Activated CD4-positive, alpha-beta memory T cell treated with anti-CD3 and anti-CD28 coated beads, Interleukin-2, amount 10 ng/mL, durations not matched to agents 7 days and 5 days (primary cell): ENCODE results near the gene CAP1. TPM values are rescaled to one million over a fixed set of nuclear protein-coding genes. Genes with fewer than 3 reads are reported as not detected.

Experiments used
- CTCF ChIA-PET: fragments of 350-600 bp; sonication (Branson Sonifier 250); formaldehyde crosslinking; loops from one replicate; lab custom pipeline; 2021; ENCODE audit warnings: antibody characterized with exemption, inconsistent platforms; lab: Charles Lee
- POLR2A ChIA-PET: fragments of 350-600 bp; sonication (Branson Sonifier 250); formaldehyde crosslinking; loops from one replicate; lab custom pipeline; 2021; ENCODE audit warnings: antibody characterized with exemption; lab: Charles Lee
- DNase-seq: peaks from one replicate; pipeline ENCODE4 v3.0.0-alpha.2; 2020
- H3K27ac Mint-ChIP-seq: one replicate; pipeline ENCODE4 v1.8.0; 2021; ENCODE audit warnings: mild to moderate bottlenecking, mixed read lengths
- H3K27me3 Mint-ChIP-seq: one replicate; pipeline ENCODE4 v1.8.0; 2021; ENCODE audit warnings: mixed read lengths
- H3K36me3 Mint-ChIP-seq: one replicate; pipeline ENCODE4 v1.8.0; 2021; ENCODE audit warnings: low read depth, mixed read lengths
- H3K4me1 Mint-ChIP-seq: one replicate; pipeline ENCODE4 v1.8.0; 2021; ENCODE audit warnings: mixed read lengths
- H3K4me3 Mint-ChIP-seq: one replicate; pipeline ENCODE4 v1.8.0; 2021; ENCODE audit warnings: mild to moderate bottlenecking, mixed read lengths
- H3K9me3 Mint-ChIP-seq: one replicate; pipeline ENCODE4 v1.8.0; 2021; ENCODE audit warnings: mixed read lengths
- total RNA-seq, 2 experiments: library from RNA; stranded (reverse); gene quantifications; one replicate each; pipeline ENCODE4 v1.2.3, GENCODE V29; 2021

Gene CAP1
- total RNA-seq, 2 experiments from 2014 or later: 890 to 908 TPM

DNA sequence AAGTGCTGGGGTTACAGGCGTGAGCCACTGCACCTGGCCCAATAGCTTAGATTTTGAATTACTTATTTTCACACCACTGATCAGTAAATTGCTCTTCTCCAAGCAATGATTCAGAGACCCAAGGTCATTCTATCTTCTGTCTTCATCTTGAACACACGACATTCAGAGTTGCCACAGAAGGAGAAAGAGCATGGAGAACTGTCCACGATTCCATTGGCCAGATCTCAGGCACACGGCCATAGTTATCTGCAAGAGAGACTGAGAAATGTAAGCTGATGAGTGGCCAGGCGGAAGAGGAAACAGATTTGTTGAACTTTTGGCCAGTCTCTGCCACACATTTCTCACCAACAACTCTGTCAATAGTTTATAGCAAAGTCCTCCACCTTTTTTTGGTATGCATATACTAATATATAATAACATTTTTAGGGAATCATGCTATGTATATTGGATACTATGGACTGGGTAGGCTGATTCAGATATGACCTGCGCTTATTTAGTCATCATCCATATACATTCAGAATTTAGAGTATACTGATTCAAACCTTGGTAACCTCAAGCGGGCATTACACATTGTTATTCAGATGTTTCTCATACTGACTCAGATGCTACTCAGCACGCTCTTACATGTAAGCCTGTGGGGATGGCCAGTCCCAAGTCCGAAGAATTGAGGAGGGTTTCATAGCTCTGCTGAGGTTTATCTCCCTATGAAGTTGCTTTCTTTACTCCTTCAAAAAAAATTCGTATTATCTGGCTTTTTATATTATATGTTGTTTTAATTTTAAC, 25.5 kb upstream of the CAP1 start:
- Mint-ChIP-seq H3K27ac (no peak overlapping the region), H3K36me3 (no peaks in the 10 kb centered on the region), H3K27me3 (peaks cover 3% of the 10 kb centered on the region), H3K4me1 (peaks cover 14% of the 10 kb centered on the region), H3K9me3 (peaks cover 8% of the 10 kb centered on the region), H3K4me3 (no peak overlapping the region)
- DNase-seq: no peak
- CTCF ChIA-PET: interaction anchor here (1.6 to 3.0 kb wide), 3 partner anchors 13 to 25 kb away, joined by 5 to 13 read pairs (median 7); partner anchors contain the start of gene CAP1
- POLR2A ChIA-PET: interaction anchor here (0.9 to 1.7 kb wide), 3 partner anchors 14 to 25 kb away, joined by 3 to 10 read pairs (median 5); partner anchors contain the start of gene CAP1

DNA sequence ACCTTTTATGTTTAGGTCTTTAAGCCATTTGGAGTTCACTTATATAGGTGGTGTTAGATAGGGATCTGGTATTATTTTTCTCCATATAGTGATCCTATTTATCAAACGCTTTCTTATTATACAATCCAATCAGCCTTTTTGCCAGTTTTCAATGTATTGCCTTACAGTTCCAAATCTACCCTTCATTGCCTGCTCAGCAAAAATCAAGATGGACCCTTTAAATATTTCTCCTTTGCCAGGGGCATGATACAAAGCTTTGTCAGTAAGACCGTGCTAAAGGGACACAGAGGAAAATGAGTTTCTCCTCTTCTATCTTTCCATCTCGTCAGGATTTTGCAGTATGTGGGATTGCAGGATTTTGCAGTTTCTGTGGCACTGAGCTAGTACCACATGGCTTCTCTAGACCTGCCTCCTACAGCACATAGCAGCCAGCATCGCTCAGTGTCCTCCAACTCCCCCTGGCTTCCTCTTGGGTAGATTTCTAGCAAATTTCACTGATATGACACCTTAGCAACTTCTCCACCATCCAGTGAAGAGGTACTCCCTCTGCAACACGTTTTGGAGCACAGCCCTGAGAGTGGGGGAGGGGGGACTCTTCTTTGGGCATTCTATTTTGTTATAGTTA, 22.5 kb upstream of the CAP1 start:
- H3K9me3 Mint-ChIP-seq: no peaks in the 10 kb centered on the region
- no peaks in the 10 kb centered on the region for H3K36me3 Mint-ChIP-seq
- H3K4me3 Mint-ChIP-seq: no peak overlapping the region
- no peak for DNase-seq
- CTCF ChIA-PET: no interaction called here
- no peak overlapping the region for H3K27ac Mint-ChIP-seq
- H3K4me1 Mint-ChIP-seq: peaks cover 14% of the 10 kb centered on the region
- H3K27me3 Mint-ChIP-seq: peaks cover 7% of the 10 kb centered on the region
- POLR2A ChIA-PET: interaction anchor here (1.0 kb wide), 1 partner anchor 79 kb away, joined by 3 read pairs; the partner anchor contains the start of gene PPT1

DNA sequence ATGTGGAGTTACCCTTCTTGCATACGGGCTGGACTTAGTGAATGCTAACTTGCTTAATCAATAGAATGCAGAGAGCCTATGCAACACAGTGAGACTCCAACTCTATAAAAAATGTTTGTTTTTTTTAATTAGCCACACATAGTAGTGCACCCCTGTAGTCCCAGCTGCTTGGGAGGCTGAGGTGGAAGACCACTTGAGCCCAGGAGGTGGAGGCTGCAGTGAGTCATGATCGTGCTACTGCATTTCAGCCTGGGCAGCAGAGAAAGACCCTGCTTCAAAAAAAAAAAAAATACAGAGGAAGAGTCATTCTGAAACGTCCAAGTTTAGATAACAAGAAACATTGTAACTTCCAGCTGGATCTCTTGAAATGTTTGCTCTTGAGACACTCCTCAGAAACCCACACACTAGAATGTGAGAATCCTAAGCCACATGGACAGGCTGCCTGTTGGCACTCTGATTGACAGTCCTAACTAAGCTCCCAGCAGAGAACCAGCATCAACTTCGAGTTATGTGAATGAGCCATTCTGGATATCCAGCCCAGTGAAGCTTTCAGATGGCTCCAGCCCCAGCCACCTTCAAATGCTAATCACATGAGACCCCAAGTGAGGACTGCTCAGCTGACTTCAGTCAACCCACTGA, 20.0 kb upstream of the CAP1 start:
- Mint-ChIP-seq H3K36me3 (no peaks in the 10 kb centered on the region), H3K4me1 (peaks cover 4% of the 10 kb centered on the region), H3K9me3 (peaks cover 2% of the 10 kb centered on the region), H3K27ac (no peak overlapping the region), H3K27me3 (peaks cover 13% of the 10 kb centered on the region), H3K4me3 (no peak overlapping the region)
- ChIA-PET CTCF (interaction anchor here (1.5 kb wide), 1 partner anchor 11 kb away, joined by 9 read pairs; no protein-coding TSS in a partner anchor), POLR2A (no interaction called here)
- no peak for DNase-seq

DNA sequence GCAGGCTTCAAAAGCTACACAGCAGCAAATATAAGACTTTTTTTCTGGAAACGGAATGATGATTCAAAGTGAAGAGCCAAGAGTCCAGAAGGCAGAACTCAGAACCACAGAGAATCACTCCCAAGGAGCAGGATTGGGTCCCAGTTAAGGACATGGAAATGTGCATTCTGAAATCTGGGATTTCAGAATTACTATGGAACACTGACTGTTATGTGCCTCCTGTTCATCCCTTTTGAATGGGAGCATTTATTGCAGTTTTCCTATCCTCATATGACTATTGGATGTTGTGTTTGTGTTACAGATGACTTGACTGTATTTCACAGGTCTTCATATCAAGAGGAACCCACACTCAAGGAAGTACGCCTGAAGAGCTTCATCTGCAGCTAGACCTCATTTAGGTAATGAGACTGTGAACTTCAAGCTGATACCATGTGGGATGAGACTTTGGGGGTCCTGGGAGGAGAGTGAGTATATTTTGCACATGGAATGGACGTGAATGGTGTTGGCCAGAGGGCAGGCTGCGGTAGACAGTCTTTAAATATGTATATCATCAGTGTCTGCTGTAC, 17.1 kb upstream of the CAP1 start:
- peaks cover 4% of the 10 kb centered on the region for H3K9me3 Mint-ChIP-seq
- CTCF ChIA-PET: no interaction called here
- H3K36me3 Mint-ChIP-seq: no peaks in the 10 kb centered on the region
- peaks cover 18% of the 10 kb centered on the region for H3K27me3 Mint-ChIP-seq
- POLR2A ChIA-PET: no interaction called here
- H3K27ac Mint-ChIP-seq: no peak overlapping the region
- no peak overlapping the region for H3K4me3 Mint-ChIP-seq
- no peak for DNase-seq
- H3K4me1 Mint-ChIP-seq: peaks cover 4% of the 10 kb centered on the region

DNA sequence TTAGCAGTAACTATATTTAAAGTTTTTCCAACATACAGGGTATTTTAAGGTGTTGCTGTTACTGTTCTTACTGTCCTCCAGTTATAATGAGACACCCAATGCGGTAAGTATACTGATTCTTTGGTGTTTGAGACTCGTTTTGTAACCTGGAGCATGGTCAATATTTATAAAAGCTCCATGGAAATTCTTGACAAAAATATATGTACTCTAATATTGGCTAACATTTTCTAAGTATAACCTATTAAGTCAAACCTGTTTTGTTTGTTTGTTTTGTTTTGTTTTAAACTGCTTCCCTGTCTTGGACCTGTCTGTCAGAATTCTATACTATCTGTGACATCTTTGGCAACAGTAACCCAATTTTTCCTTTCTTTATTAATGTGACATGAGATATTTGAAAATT, 15.9 kb upstream of the CAP1 start:
- H3K4me3 Mint-ChIP-seq: no peak overlapping the region
- H3K27ac Mint-ChIP-seq: no peak overlapping the region
- ChIA-PET POLR2A (no interaction called here), CTCF (interaction anchor here (0.6 to 1.8 kb wide), 2 partner anchors 105 to 226 kb away, joined by 3 to 6 read pairs; no protein-coding TSS in a partner anchor)
- H3K36me3 Mint-ChIP-seq: no peaks in the 10 kb centered on the region
- H3K9me3 Mint-ChIP-seq: peaks cover 4% of the 10 kb centered on the region
- H3K27me3 Mint-ChIP-seq: peaks cover 21% of the 10 kb centered on the region
- DNase-seq: no peak
- peaks cover 3% of the 10 kb centered on the region for H3K4me1 Mint-ChIP-seq

DNA sequence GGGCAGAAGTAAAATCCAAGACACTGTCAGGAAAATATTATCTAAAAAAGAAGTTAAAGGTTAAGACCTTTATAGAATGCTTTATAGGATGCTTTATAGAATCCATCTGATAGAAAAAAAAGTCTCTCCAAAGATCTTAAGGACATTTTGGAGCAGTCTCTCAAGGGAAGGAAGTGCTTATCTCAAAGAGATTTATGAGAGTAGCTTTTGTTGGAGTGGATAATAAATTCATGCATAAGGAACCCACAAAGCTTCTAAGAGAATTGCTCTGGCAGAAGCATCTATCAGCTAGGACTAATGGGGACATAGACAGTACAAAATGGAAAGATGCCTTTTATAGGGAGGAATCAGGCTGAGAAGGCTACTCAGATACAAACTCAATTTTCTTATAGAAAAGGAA, 12.9 kb upstream of the CAP1 start:
- DNase-seq: no peak
- Mint-ChIP-seq H3K9me3 (peaks cover 4% of the 10 kb centered on the region), H3K27ac (no peak overlapping the region), H3K4me1 (peaks cover 17% of the 10 kb centered on the region), H3K36me3 (no peaks in the 10 kb centered on the region), H3K27me3 (peaks cover 21% of the 10 kb centered on the region), H3K4me3 (no peak overlapping the region)
- POLR2A ChIA-PET: interaction anchor here (1.7 kb wide), 1 partner anchor 12 kb away, joined by 15 read pairs; the partner anchor contains the start of gene CAP1
- CTCF ChIA-PET: interaction anchor here (0.8 to 1.5 kb wide), 6 partner anchors 10 to 210 kb away, joined by 3 to 5 read pairs (median 4); no protein-coding TSS in a partner anchor

DNA sequence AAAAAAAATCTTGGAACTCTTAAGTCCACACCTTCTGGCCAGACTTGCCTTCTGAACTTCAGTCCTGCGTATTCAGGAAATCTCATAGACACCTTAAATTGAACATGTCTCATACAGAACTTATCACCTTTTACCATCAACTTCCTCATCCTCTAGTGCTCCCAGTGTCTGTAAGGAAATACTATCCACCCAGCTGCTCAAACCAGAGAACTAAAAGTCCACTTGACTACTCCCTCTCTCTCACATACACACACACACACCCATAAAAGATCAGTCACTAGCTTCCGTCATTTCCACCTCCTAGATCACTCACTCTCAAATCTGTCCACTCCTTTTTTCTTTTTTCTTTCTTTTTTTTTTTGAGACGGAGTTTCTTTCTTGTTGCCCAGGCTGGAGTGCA, 10.9 kb upstream of the CAP1 start:
- CTCF ChIA-PET: interaction anchor here (0.6 to 3.0 kb wide), 2 partner anchors 110 to 118 kb away, joined by 3 to 14 read pairs; no protein-coding TSS in a partner anchor
- no peak overlapping the region for H3K4me3 Mint-ChIP-seq
- H3K4me1 Mint-ChIP-seq: peaks cover 26% of the 10 kb centered on the region
- peaks cover 14% of the 10 kb centered on the region for H3K27me3 Mint-ChIP-seq
- DNase-seq: no peak
- POLR2A ChIA-PET: interaction anchor here (1.5 kb wide), 1 partner anchor 10 kb away, joined by 5 read pairs; no protein-coding TSS in a partner anchor
- peaks cover 2% of the 10 kb centered on the region for H3K9me3 Mint-ChIP-seq
- no peak overlapping the region for H3K27ac Mint-ChIP-seq
- H3K36me3 Mint-ChIP-seq: no peaks in the 10 kb centered on the region

DNA sequence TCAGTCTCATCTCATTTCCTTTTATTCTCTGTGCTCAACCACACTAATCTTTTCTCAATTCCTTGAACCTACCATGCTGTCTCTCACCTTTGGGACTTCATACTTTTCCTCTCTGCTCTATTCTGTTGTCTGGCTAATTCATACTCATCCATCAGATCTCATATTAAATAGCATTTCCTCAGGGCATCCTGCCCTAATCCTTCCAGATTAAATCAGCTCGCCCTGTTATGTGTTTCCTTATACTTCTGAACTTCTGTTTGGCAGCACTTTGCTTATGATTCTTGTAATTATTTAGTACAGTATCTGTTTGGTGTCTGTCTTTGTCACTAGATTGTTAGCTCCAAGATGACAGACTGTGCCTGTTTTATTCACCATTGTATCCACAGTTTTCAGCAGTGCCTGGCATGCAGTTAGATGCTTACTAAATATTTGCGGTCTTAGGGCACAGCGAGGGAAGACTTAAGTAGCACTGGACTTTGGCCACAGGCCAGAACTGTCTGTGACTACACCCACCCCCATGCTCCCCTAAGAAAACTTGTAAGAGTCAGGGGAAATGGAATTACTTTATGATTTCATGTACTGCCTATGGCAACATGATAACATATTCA, 9.9 kb upstream of the CAP1 start:
- H3K4me3 Mint-ChIP-seq: no peak overlapping the region
- peaks cover 12% of the 10 kb centered on the region for H3K27me3 Mint-ChIP-seq
- H3K9me3 Mint-ChIP-seq: peaks cover 2% of the 10 kb centered on the region
- H3K36me3 Mint-ChIP-seq: no peaks in the 10 kb centered on the region
- H3K4me1 Mint-ChIP-seq: peaks cover 33% of the 10 kb centered on the region
- DNase-seq: no peak
- POLR2A ChIA-PET: interaction anchor here (1.1 to 1.5 kb wide), 2 partner anchors 9 to 10 kb away, joined by 3 to 5 read pairs; partner anchors contain the start of gene CAP1
- CTCF ChIA-PET: interaction anchor here (1.6 to 3.0 kb wide), 3 partner anchors 10 to 122 kb away, joined by 5 to 14 read pairs (median 9); no protein-coding TSS in a partner anchor
- no peak overlapping the region for H3K27ac Mint-ChIP-seq

DNA sequence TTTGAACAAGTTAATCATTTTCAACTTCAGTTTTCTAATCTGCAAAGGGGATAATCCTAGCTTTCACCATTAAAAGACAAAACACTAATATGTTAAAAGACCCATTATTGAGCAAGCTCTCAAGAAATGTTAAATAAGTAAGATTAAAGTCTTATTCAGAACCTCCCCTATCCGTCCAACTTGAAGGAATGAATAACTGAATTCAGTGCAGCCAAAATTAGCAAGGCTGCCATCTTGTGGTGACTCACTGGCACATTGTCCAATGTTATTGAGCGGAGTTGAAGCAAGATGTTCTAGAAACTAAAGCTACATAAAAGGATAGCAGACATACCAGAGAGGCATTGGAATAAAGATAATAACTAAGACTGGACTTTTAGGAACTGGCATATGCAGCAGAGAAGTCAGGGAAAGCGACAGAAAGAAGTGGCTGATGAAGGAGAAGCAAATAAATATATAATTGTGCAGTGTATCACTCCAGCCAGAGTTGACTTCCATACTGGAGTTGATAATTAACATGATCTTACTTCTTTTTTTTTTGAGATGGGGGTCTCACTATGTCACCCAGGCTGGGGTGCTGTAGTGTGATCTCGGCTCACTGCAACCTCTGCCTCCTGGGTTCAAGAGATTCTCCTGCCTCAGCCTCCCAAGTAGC, 8.2 kb upstream of the CAP1 start:
- CTCF ChIA-PET: interaction anchor here (0.6 to 3.5 kb wide), 31 partner anchors 9 to 217 kb away, joined by 3 to 57 read pairs (median 5); partner anchors contain the start of genes MYCL and TRIT1
- Mint-ChIP-seq H3K9me3 (no peaks in the 10 kb centered on the region), H3K4me1 (peaks cover 39% of the 10 kb centered on the region), H3K36me3 (no peaks in the 10 kb centered on the region), H3K27me3 (peaks cover 12% of the 10 kb centered on the region), H3K27ac (no peak overlapping the region), H3K4me3 (no peak overlapping the region)
- POLR2A ChIA-PET: interaction anchor here (0.9 to 1.7 kb wide), 4 partner anchors 10 to 122 kb away, joined by 3 to 7 read pairs (median 4); no protein-coding TSS in a partner anchor
- peak; percentile 58 for DNase-seq

DNA sequence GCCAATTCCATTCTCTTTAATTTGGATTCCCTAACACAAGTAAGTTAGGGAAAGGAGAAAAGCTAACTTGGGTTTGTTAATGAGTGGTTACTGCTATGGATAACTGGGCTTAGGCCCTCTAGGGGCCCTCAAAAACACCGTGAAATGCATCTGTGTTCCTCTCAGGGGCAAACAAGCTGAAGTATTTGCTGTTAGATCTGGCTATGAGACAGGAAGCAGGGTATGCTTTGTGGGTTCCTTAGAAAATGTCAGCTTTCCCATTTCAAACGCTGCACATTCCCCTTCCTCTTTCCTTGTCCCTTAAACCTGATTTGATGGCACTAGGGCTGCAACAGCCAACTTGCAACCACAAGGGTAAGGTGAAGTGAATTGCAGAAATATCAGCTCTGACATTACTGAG, 5.7 kb upstream of the CAP1 start:
- no peak for DNase-seq
- Mint-ChIP-seq H3K36me3 (peaks cover 7% of the 10 kb centered on the region), H3K27ac (peak overlapping the region; percentile 47), H3K9me3 (no peaks in the 10 kb centered on the region), H3K27me3 (peaks cover 4% of the 10 kb centered on the region), H3K4me3 (no peak overlapping the region), H3K4me1 (peaks cover 53% of the 10 kb centered on the region)
- CTCF ChIA-PET: interaction anchor here (0.5 to 3.5 kb wide), 6 partner anchors 8 to 218 kb away, joined by 3 to 28 read pairs (median 4); partner anchors contain the start of gene MYCL
- POLR2A ChIA-PET: interaction anchor here (0.9 to 1.1 kb wide), 4 partner anchors 61 to 306 kb away, joined by 3 read pairs; no protein-coding TSS in a partner anchor

DNA sequence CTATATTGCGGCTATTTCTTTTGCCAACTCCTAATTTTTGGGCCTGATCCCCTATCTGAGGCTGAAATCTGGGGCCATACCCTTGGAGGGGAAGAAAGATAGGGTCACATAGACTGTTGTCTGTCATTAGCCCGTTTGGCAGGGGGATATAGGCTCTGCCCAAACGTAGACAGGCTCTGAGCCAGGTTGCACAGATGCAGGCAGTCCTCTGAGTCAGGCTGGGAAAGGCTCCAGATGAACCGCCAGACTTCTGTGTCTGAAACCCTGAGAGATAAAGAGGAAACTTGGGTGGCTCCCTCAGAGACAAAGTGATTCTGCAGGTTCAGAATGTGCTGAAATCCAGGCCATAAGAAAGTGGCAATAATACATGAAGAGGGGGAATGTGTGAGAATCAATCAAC, 4.0 kb upstream of the CAP1 start:
- peaks cover 45% of the 10 kb centered on the region for H3K4me1 Mint-ChIP-seq
- H3K9me3 Mint-ChIP-seq: no peaks in the 10 kb centered on the region
- H3K27me3 Mint-ChIP-seq: no peaks in the 10 kb centered on the region
- CTCF ChIA-PET: no interaction called here
- POLR2A ChIA-PET: no interaction called here
- no peak overlapping the region for H3K4me3 Mint-ChIP-seq
- H3K36me3 Mint-ChIP-seq: peaks cover 24% of the 10 kb centered on the region
- DNase-seq: no peak
- no peak overlapping the region for H3K27ac Mint-ChIP-seq
